LNCaP clone FGC (cell line): ENCODE measurements around the gene SLC7A14.

Experiments
- DNase-seq: peaks from one replicate; pipeline ENCODE4 v3.0.0-alpha.2; 2011; ENCODE audit warnings: low read depth
- H3K4me3 ChIP-seq: 2 replicates; pipeline ENCODE4 v1.5.1; 2011; ENCODE audit warnings: mild to moderate bottlenecking, low read depth, low read length, control low read depth
- CTCF ChIP-seq: IDR thresholded peaks from 2 replicates; pipeline ENCODE4 v1.5.1; 2012; ENCODE audit warnings: mild to moderate bottlenecking; ENCODE audit not compliant: control insufficient read depth, insufficient read depth; ENCODE audit errors: extremely low read depth

SLC7A14 gene

GRCh38 chr3:170563712-170564423 is 22.0 kb downstream of the SLC7A14 start:
- no peak for DNase-seq
- no peak for TF ChIP-seq CTCF
- H3K4me3 ChIP-seq, result no peak overlapping the region

GRCh38 chr3:170562080-170562479 is 23.8 kb downstream of the SLC7A14 start:
- TF ChIP-seq CTCF, result no peak
- no peak for DNase-seq
- no peak overlapping the region for H3K4me3 ChIP-seq

GRCh38 chr3:170560717-170561382 is 25.0 kb downstream of the SLC7A14 start:
- H3K4me3 ChIP-seq, result no peak overlapping the region
- no peak for DNase-seq
- no peak for TF ChIP-seq CTCF

GRCh38 chr3:170560296-170560695 is 25.6 kb downstream of the SLC7A14 start:
- no peak for DNase-seq
- no peak for TF ChIP-seq CTCF
- no peak overlapping the region for H3K4me3 ChIP-seq

GRCh38 chr3:170558427-170558826 is 27.4 kb downstream of the SLC7A14 start:
- DNase-seq, result no peak
- no peak overlapping the region for H3K4me3 ChIP-seq
- TF ChIP-seq CTCF, result no peak

GRCh38 chr3:170555329-170555728 is 30.5 kb downstream of the SLC7A14 start:
- H3K4me3 ChIP-seq, result no peak overlapping the region
- no peak for DNase-seq
- TF ChIP-seq CTCF, result no peak
